ENCODE measurements around the gene FAM174B. TPM values are rescaled to one million over a fixed set of nuclear protein-coding genes. Genes with fewer than 3 reads are reported as not detected.

FAM174B gene
- total RNA-seq, 1 experiment from 2014 or later = 26.8 TPM

DNA sequence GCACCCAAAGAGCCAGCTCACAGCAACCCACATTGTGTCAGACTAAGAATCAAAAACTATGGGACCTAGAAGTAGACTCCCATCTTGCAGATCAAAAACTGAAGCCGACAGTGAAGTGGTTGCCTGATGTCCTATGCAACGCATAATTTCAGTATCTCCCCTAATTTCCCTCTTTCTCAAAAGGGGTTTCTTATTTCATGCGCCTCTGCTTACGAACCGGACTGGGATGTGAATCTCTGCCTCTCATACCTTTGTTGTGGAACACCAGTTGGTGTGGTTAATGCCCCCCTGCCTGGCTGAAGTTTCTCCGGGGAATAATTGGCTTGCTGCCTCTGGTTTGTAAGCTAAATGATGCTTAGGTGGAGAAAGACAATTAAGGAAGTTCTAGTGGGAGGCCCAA is 514 bp upstream of the FAM174B start:
- no peak for DNase-seq
- Histone ChIP-seq H3K27me3 (ENCODE audit: control insufficient read depth, insufficient read depth, low read length) (peaks cover 10% of the 10 kb centered on the region), H3K36me3 (replicated peaks; ENCODE audit: control insufficient read depth, insufficient read depth, low read length) (no peaks in the 10 kb centered on the region), H3K4me3 (ENCODE audit: insufficient read depth, low read depth, low read length) (no peak overlapping the region)

DNA sequence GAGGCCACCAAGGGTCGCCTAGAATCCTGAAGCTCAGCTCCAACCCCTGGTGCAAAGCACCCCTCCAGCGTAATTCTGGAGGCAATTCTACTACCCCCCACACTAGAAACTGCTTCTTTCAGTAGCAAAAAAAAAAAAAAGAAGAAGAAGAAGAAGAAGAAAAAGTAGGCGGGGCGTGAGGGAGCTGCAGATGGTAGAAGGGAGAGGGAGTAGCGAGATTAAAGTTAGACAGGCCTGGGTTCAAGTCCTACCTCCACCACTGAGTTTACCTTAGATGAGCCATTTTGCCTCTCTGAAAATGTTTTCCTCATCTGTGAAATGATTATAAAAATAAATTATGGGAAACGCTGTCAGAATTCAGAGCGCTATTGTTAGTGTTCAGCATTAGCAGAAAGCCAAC is 913 bp downstream of the FAM174B start:
- Histone ChIP-seq H3K36me3 (replicated peaks; ENCODE audit: control insufficient read depth, insufficient read depth, low read length) (no peaks in the 10 kb centered on the region), H3K27me3 (ENCODE audit: control insufficient read depth, insufficient read depth, low read length) (peaks cover 10% of the 10 kb centered on the region), H3K4me3 (ENCODE audit: insufficient read depth, low read depth, low read length) (peak overlapping the region; percentile 68; the same call in 1 of the 2 replicates)
- DNase-seq = no peak

DNA sequence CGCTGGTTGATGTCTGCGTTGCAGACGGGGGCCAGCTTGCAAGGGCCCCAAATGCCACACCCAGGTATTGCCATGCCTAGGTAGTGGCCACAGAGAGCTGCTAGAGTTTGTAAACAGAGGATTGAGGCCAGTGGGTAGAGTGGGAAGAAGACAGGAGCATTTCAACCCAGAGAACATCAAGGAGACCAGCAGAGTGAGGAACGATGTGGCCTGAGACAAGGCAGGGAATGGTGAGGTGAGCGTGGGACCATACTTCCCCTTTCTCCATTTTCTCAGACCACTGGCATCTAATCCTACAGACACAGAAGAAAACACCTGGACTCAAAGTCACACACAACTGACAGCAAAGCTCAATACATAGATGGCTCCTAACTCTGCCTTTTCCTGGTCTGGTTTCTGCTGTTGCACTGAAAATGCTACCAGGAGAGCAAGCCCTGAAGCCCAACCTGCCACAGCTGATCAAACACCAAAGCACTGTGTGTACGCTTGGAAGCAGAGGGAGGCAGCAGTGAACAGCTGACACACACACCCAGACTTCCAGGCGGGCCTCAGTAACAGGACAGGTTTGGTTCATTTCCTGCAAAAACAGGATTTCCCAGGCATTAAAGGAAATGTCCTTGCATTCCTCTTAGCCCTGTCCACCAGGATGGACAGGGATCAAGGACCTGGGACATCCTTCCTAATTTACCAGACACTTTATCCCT is 1.6 kb downstream of the FAM174B start:
- DNase-seq = peak; percentile 52
- Histone ChIP-seq H3K4me3 (ENCODE audit: insufficient read depth, low read depth, low read length) (no peak overlapping the region; the same call in 1 of the 2 replicates), H3K36me3 (replicated peaks; ENCODE audit: control insufficient read depth, insufficient read depth, low read length) (no peaks in the 10 kb centered on the region)

DNA sequence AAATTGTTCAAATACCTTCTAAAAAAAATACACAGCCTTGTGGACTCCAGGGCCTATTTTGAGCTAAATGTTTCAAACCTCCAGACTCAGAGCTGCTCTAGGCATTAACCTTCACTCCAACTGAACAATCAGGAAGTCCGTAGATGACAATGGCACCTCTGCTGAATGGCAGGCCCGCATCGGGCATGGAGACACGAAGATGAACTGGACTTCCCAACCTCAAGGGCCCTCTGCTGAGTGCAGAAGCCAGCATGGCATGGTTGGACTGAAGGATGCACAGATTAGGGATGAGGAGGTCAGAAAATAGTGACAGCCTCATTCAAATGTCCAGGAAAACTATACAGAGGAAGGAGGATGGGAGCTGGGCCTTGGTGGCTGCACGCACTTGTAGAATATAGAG is 2.2 kb downstream of the FAM174B start:
- no peak for DNase-seq
- Histone ChIP-seq H3K4me3 (ENCODE audit: insufficient read depth, low read depth, low read length) (no peak overlapping the region), H3K36me3 (replicated peaks; ENCODE audit: control insufficient read depth, insufficient read depth, low read length) (no peaks in the 10 kb centered on the region), H3K27me3 (ENCODE audit: control insufficient read depth, insufficient read depth, low read length) (peaks cover 10% of the 10 kb centered on the region)

More for the DNA sequence above, 1.6 kb downstream of the FAM174B start:
- H3K27me3 ChIP-seq (ENCODE audit: control insufficient read depth, insufficient read depth, low read length) = peaks cover 10% of the 10 kb centered on the region

DNA sequence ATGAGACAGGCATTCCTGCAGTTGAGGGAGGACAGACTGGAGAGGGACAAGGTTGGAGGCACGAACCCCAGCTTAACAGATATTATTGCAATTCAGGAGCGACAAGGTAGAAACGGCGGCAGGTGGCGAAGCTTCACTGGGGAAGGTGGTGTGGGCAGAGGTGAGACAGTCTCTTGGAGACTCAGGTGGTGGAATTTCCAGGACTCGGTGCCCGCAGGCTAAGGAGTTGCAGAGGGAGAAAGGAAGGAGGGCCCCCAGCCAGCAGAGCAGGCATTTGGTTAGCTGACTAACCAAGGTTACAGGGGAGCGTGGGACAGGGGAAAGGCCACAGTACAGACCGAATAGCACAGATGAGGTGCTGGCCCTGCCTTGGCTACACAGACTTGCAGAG is 3.0 kb downstream of the FAM174B start:
- Histone ChIP-seq H3K36me3 (replicated peaks; ENCODE audit: control insufficient read depth, insufficient read depth, low read length) (no peaks in the 10 kb centered on the region), H3K27me3 (ENCODE audit: control insufficient read depth, insufficient read depth, low read length) (peaks cover 10% of the 10 kb centered on the region), H3K4me3 (ENCODE audit: insufficient read depth, low read depth, low read length) (no peak overlapping the region)
- no peak for DNase-seq

DNA sequence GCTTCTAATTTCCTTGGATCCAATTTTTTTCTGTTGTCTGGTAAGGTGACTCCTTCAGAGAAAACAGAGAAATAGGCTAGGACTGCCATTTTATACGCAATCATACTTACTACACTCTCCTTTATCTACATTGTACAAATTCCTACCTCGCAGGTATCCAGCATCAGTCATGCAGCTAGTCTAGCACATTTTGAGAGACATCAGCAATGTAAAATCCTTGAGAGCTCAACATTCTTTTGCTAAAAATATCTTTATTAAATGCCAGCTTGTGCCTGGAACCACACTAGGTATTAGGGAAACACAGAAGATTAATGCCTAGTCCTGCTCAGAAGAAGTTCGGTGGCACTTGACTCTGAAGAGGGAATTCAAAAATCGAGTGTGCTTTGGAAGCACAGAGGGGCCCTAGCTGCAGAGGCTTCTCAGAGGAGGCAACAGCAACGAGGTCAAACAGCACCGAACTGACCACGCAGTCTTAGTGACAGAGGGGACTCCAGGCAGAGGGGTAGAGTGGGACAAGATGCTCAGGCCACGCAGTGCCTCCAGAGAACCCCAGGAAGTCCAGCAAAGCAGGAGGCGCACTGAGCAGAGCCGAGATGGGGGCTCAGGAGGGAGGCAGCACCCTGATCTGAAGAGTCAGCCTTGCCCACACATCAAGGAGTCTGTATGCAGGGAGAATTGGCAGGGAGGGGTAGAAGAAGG is 3.5 kb downstream of the FAM174B start:
- DNase-seq = no peak
- no peaks in the 10 kb centered on the region for H3K36me3 ChIP-seq (replicated peaks; ENCODE audit: control insufficient read depth, insufficient read depth, low read length)
- peaks cover 10% of the 10 kb centered on the region for H3K27me3 ChIP-seq (ENCODE audit: control insufficient read depth, insufficient read depth, low read length)
- H3K4me3 ChIP-seq (ENCODE audit: insufficient read depth, low read depth, low read length) = no peak overlapping the region

DNA sequence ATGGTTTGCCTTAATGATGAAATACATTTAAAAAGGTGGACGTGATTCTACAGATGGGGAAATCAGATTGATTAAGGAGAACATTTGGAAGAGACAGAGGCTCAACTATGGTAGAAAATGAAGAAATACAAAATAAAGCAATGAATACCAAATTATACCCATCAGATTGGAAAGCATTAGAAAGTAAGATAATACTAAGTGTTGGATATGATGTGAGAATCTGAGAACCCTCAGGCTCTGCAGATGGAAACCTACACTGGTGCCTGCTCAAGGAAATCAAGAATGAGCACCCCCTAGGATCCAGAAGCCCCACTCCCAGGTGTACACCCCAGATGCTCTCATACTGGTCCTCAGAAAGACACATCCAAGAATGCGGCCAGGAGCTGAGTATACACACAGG is 4.6 kb downstream of the FAM174B start:
- Histone ChIP-seq H3K27me3 (ENCODE audit: control insufficient read depth, insufficient read depth, low read length) (peaks cover 3% of the 10 kb centered on the region), H3K4me3 (ENCODE audit: insufficient read depth, low read depth, low read length) (no peak overlapping the region), H3K36me3 (replicated peaks; ENCODE audit: control insufficient read depth, insufficient read depth, low read length) (no peaks in the 10 kb centered on the region)
- DNase-seq = no peak

DNA sequence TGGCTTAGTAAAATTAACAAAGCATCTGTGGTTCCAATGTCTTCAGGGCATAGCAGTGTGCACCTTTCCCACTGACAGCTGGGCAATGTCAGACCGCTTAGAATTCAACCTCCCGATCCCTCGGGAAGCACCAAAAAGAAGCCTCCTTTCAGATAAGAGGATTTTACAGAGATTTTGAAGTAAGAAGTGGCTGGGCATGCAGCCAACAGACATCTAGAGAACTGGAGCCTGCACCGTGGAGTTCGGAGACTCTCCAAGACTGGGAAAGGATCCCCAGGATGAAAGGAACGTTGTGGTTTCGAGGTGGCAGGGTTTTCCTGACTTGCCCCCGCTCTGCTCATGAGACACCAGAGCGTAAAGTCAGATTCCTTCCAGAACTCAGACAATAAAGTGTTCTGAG is 5.3 kb downstream of the FAM174B start:
- H3K27me3 ChIP-seq (ENCODE audit: control insufficient read depth, insufficient read depth, low read length) = no peaks in the 10 kb centered on the region; the same call in 1 of the 2 replicates
- H3K4me3 ChIP-seq (ENCODE audit: insufficient read depth, low read depth, low read length) = no peak overlapping the region
- DNase-seq = no peak

DNA sequence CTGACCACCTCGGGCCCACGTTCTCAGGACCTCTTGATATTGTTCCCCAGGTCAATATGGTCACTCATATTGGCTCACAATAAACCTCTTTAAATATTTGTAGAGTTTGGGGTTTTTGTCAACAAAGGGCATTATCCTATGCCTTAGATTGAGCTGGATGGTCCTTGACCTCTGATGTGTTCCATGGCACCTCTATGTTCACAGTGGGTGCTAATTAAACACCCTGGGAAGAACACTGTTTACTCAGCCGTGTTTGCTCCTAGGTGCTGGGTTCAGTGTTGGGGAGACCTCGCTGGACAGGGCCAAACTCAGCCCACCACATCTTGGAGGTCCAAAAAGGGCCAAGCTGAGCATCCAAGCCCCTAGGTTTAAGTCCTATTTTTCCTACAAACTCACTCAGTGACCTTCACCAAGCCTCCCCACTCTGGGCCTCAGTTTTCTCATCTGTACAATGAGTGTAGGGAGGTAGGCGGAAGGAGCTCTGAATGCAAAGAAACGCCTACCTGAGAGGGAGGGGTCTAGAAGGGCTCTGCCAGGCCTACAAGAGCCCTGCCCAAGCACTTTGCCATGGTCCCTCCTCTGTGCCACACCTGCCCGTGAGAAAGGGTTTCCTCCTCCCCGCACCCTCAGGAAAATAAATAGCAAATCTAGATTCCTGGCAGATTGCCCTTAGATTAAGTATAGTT is 7.2 kb downstream of the FAM174B start:
- Histone ChIP-seq H3K27me3 (ENCODE audit: control insufficient read depth, insufficient read depth, low read length) (no peaks in the 10 kb centered on the region), H3K36me3 (replicated peaks; ENCODE audit: control insufficient read depth, insufficient read depth, low read length) (no peaks in the 10 kb centered on the region), H3K4me3 (ENCODE audit: insufficient read depth, low read depth, low read length) (no peak overlapping the region)
- no peak for DNase-seq

More for the DNA sequence above, 5.3 kb downstream of the FAM174B start:
- no peaks in the 10 kb centered on the region for H3K36me3 ChIP-seq (replicated peaks; ENCODE audit: control insufficient read depth, insufficient read depth, low read length)

DNA sequence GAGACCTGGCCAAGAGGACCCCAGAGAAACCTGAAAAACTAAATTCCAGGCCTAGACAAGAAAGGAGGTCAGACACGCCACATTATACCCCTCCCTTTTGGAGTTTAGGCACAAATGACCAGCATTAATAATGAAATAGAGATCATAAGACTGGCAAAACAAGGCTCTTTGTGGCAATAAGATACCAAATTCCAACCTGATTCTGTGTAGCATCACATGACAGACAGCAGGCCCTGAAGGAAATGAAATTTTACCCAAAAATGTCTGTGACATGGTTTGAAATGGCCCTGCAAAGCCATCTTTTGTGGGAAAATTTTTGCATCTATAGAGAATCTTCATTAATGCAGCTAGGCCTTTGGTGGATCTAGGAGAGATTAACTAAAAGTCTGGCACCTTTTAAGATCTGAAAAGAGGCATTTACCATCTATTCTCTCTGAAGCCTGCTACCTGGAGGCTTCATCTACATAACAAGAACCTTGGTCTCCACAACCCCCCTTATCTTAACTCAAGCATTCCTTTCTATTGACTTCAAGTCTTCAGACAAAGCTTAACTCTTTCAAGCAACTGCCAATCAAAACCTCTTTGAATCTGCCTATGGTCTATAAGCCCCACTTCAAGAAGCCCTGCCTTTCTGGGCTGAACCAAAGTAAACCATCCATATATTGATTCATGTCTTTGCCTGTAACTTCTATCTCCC is 8.0 kb downstream of the FAM174B start:
- Histone ChIP-seq H3K27me3 (ENCODE audit: control insufficient read depth, insufficient read depth, low read length) (no peaks in the 10 kb centered on the region), H3K4me3 (ENCODE audit: insufficient read depth, low read depth, low read length) (no peak overlapping the region), H3K36me3 (replicated peaks; ENCODE audit: control insufficient read depth, insufficient read depth, low read length) (no peaks in the 10 kb centered on the region)
- DNase-seq = peak; percentile 53

DNA sequence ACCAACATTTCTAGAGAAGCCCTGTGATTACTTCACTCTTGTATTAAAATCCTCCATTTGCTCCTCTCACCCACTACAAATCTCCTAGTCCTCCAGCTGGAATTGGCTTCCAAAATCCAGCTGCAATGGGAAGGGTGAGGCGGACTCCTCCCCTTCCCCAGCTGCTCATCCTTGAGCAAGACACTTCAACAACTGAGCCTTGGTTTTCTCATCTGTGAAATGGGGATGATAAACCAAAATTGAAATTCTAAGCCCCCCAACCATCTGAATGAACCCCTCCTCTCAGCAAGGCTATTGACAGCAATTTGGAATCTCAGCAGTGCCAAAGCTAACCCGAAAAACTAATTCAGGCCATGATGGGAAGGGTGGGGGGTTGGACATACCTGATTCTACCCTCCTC is 9.4 kb downstream of the FAM174B start:
- no peaks in the 10 kb centered on the region for H3K36me3 ChIP-seq (replicated peaks; ENCODE audit: control insufficient read depth, insufficient read depth, low read length)
- no peak for DNase-seq
- H3K27me3 ChIP-seq (ENCODE audit: control insufficient read depth, insufficient read depth, low read length) = no peaks in the 10 kb centered on the region
- H3K4me3 ChIP-seq (ENCODE audit: insufficient read depth, low read depth, low read length) = no peak overlapping the region

DNA sequence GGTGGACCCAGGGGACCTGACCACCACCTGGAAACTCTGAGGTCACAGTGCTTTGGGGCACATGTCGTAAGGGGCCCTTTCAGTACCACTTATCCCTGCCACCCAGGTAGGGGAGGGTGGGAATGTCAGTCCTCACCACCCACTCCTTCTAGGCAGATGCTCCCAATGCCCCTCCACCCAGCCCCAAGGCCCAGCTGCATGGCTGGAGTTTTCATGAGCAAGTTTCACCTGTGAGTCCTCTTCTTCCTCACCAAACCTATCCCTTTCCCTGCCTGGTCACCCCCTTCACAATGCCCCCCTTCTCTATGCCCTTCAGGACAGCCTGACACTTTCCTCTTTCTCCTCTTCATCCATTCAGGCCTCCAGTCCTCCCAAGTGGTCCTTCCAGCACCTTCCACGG is 9.8 kb downstream of the FAM174B start:
- H3K36me3 ChIP-seq (replicated peaks; ENCODE audit: control insufficient read depth, insufficient read depth, low read length) = no peaks in the 10 kb centered on the region
- no peaks in the 10 kb centered on the region for H3K27me3 ChIP-seq (ENCODE audit: control insufficient read depth, insufficient read depth, low read length)
- no peak for DNase-seq
- no peak overlapping the region for H3K4me3 ChIP-seq (ENCODE audit: insufficient read depth, low read depth, low read length)

DNA sequence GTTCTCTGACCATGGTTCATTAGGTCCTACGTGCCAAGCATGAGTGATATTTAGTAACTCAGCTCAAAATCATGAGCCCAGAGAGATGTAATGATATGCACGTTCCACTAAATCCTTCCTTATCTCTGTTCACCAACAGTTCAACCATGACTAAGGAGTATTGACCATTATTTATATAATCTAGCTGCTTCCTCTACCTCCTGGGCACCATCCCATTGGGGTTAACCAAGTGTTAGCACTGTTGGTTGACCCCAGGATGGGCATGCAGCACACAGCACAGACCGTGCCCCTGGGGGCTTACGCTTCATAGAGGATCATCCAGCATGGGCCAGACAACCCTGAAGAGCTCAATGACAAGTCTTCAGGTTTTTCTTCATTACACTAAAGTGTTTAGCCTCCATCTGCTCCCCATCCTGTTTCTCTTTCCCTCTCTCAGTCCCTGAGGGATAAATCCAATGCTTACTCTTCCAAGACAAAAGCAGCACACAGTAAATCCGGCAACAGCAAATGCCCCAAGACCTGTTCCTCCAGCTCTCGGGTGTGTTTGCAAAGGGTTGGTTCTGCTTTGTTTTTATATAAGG is 10.4 kb downstream of the FAM174B start:
- H3K4me3 ChIP-seq (ENCODE audit: insufficient read depth, low read depth, low read length) = no peak overlapping the region
- no peaks in the 10 kb centered on the region for H3K27me3 ChIP-seq (ENCODE audit: control insufficient read depth, insufficient read depth, low read length)
- no peak for DNase-seq
- H3K36me3 ChIP-seq (replicated peaks; ENCODE audit: control insufficient read depth, insufficient read depth, low read length) = no peaks in the 10 kb centered on the region
